GM19099 (cell line): ENCODE data around the gene TMC2.

Source experiments
- POLR2A ChIP-seq: IDR thresholded peaks from 3 replicates; pipeline ENCODE4 v1.6.1; 2011; ENCODE audit warnings: low read depth; ENCODE audit not compliant: insufficient read length; ENCODE audit errors: extremely low read depth

The TMC2 gene

GRCh38 chr20:2523919-2524708, 12.3 kb upstream of the TMC2 start:
- peak; percentile 67 for TF ChIP-seq POLR2A

- TF ChIP-seq POLR2A: no peak
Measured at GRCh38 chr20:2524709-2525506, 11.5 kb upstream of the TMC2 start.

GRCh38 chr20:2527762-2528161, 8.6 kb upstream of the TMC2 start:
- TF ChIP-seq POLR2A: no peak

- no peak for TF ChIP-seq POLR2A
Measured at GRCh38 chr20:2528671-2529271, 7.6 kb upstream of the TMC2 start.

GRCh38 chr20:2533118-2533517, 3.3 kb upstream of the TMC2 start:
- TF ChIP-seq POLR2A: no peak

- no peak for TF ChIP-seq POLR2A
Measured at GRCh38 chr20:2535711-2536559, 438 bp upstream of the TMC2 start.

GRCh38 chr20:2537101-2537500, 728 bp downstream of the TMC2 start:
- no peak for TF ChIP-seq POLR2A

- no peak for TF ChIP-seq POLR2A
Measured at GRCh38 chr20:2538356-2538755, 2.0 kb downstream of the TMC2 start.

GRCh38 chr20:2538931-2539720, 2.8 kb downstream of the TMC2 start:
- TF ChIP-seq POLR2A: no peak

GRCh38 chr20:2541940-2542339, 5.6 kb downstream of the TMC2 start:
- TF ChIP-seq POLR2A: no peak

- no peak for TF ChIP-seq POLR2A
Measured at GRCh38 chr20:2542361-2542760, 6.0 kb downstream of the TMC2 start.

- TF ChIP-seq POLR2A: no peak
Measured at GRCh38 chr20:2544211-2544610, 7.8 kb downstream of the TMC2 start.

- no peak for TF ChIP-seq POLR2A
Measured at GRCh38 chr20:2545594-2545993, 9.2 kb downstream of the TMC2 start.
